GM13977 (cell line): ENCODE results near the gene NTN5.

Experiments used
- DNase-seq: peaks from one replicate; pipeline ENCODE4 v3.0.0; 2012; ENCODE audit warnings: low spot score
- CTCF ChIP-seq: IDR thresholded peaks from 2 replicates; pipeline ENCODE4 v1.5.1; 2012; ENCODE audit warnings: mild to moderate bottlenecking, control low read depth; ENCODE audit not compliant: insufficient read depth; ENCODE audit errors: extremely low read depth, missing control alignments
- in situ Hi-C: fragments of 300-500 bp; cut with MboI; formaldehyde crosslinking; loops from one replicate; pipeline ENCODE4 v1.12.0; 2022; ENCODE audit warnings: low sequenced_read_pairs, low pct_unique_long_range_greater_than_20kb, mixed read lengths, inconsistent platforms; ENCODE audit not compliant: unreplicated experiment

NTN5 gene

GRCh38 chr19:48644839-48645619 lies 27.8 kb downstream of the NTN5 start:
- in situ Hi-C loops: loop anchor here (25.0 kb wide), 1 partner anchor 317 kb away; the partner anchor contains the start of genes BAX and FTL
- no peak for TF ChIP-seq CTCF
- peak; percentile 80 for DNase-seq

GRCh38 chr19:48644355-48644754 lies 28.5 kb downstream of the NTN5 start:
- DNase-seq: no peak
- in situ Hi-C loops: loop anchor here (25.0 kb wide), 1 partner anchor 318 kb away; the partner anchor contains the start of genes BAX and FTL
- TF ChIP-seq CTCF: no peak

- TF ChIP-seq CTCF: no peak
- DNase-seq: no peak
- in situ Hi-C loops: loop anchor here (25.0 kb wide), 1 partner anchor 319 kb away; the partner anchor contains the start of genes BAX and FTL
Observed at GRCh38 chr19:48642862-48643261, 30.0 kb downstream of the NTN5 start.

GRCh38 chr19:48641850-48642249 lies 31.0 kb downstream of the NTN5 start:
- no peak for TF ChIP-seq CTCF
- no peak for DNase-seq
- in situ Hi-C loops: loop anchor here (25.0 kb wide), 1 partner anchor 320 kb away; the partner anchor contains the start of genes BAX and FTL

- no peak for TF ChIP-seq CTCF
- DNase-seq: no peak
- in situ Hi-C loops: loop anchor here (25.0 kb wide), 1 partner anchor 323 kb away; the partner anchor contains the start of genes BAX and FTL
Observed at GRCh38 chr19:48639483-48640375, 33.1 kb downstream of the NTN5 start.

- in situ Hi-C loops: loop anchor here (25.0 kb wide), 1 partner anchor 323 kb away; the partner anchor contains the start of genes BAX and FTL
- no peak for TF ChIP-seq CTCF
Observed at GRCh38 chr19:48638831-48639381, 33.9 kb downstream of the NTN5 start.

More at GRCh38 chr19:48638831-48639381, 33.9 kb downstream of the NTN5 start:
- no peak for DNase-seq
